ENCODE measurements around the gene UPP2. TPM values are rescaled to one million over a fixed set of nuclear protein-coding genes. Genes with fewer than 3 reads are reported as not detected.

The UPP2 gene
- total and polyA plus RNA-seq, 2 of the 13 experiments (the other 11 are each of a cell fraction or from before 2014, with no cell fraction given): 0.07 to 0.28 TPM

DNA sequence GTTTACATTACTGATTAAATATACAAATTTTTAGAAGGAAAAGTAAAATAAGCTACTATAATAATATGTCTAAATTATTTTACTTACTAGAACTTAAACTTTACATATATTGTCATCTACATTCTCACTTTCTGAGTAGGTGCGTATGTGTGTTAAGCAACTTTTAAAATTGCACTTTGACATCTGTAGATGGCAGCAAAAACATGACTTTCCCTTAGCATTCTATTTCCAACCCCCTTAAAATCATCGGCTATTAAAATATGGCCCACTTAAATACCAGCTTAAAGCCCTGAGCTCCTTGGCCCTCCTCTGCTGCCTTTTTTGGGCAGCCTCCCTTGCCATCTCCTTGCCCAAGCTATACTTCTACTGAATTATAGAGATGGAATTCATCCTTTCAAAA, 78.0 kb downstream of the UPP2 start (continued):
- TF ChIP-seq, protein P1, sequence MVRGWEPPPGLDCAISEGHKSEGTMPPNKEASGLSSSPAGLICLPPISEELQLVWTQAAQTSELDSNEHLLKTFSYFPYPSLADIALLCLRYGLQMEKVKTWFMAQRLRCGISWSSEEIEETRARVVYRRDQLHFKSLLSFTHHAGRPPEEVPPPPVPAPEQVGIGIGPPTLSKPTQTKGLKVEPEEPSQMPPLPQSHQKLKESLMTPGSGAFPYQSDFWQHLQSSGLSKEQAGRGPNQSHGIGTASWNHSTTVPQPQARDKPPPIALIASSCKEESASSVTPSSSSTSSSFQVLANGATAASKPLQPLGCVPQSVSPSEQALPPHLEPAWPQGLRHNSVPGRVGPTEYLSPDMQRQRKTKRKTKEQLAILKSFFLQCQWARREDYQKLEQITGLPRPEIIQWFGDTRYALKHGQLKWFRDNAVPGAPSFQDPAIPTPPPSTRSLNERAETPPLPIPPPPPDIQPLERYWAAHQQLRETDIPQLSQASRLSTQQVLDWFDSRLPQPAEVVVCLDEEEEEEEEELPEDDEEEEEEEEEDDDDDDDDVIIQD (CRISPR knock-in tag; IDR thresholded peaks at IDR 0.05; ENCODE audit: low read depth): peak; percentile 34; the same call in 1 of the 2 replicates
- TF ChIP-seq RAD21 (CRISPR knock-in tag; IDR thresholded peaks at IDR 0.05) (peak; percentile 78), CEBPG (CRISPR knock-in tag; IDR thresholded peaks at IDR 0.05) (peak; percentile 88), HES4 (CRISPR knock-in tag; IDR thresholded peaks at IDR 0.05; ENCODE audit: borderline replicate concordance) (no peak), CEBPB (IDR thresholded peaks at IDR 0.05; ENCODE audit: borderline replicate concordance, low read depth, low read length) (peak; percentile 70; the same call in 1 of the 2 replicates), TGIF2 (CRISPR knock-in tag; IDR thresholded peaks at IDR 0.05) (peak; percentile 19; the same call in 1 of the 2 replicates), RXRB (CRISPR knock-in tag; IDR thresholded peaks at IDR 0.05; ENCODE audit: borderline replicate concordance) (peak; percentile 37; the same call in 1 of the 2 replicates), MED1 (CRISPR knock-in tag; IDR thresholded peaks at IDR 0.05) (peak; percentile 38; the same call in 1 of the 2 replicates), ZNF501 (CRISPR knock-in tag; IDR thresholded peaks at IDR 0.05) (0 out of 2 replicates have a peak, but pooled peaks have one; percentile 18), TEAD3 (CRISPR knock-in tag; optimal IDR thresholded peaks at IDR 0.05; ENCODE audit: borderline replicate concordance) (peak; percentile 22)
- TF ChIP-seq, protein P2, sequence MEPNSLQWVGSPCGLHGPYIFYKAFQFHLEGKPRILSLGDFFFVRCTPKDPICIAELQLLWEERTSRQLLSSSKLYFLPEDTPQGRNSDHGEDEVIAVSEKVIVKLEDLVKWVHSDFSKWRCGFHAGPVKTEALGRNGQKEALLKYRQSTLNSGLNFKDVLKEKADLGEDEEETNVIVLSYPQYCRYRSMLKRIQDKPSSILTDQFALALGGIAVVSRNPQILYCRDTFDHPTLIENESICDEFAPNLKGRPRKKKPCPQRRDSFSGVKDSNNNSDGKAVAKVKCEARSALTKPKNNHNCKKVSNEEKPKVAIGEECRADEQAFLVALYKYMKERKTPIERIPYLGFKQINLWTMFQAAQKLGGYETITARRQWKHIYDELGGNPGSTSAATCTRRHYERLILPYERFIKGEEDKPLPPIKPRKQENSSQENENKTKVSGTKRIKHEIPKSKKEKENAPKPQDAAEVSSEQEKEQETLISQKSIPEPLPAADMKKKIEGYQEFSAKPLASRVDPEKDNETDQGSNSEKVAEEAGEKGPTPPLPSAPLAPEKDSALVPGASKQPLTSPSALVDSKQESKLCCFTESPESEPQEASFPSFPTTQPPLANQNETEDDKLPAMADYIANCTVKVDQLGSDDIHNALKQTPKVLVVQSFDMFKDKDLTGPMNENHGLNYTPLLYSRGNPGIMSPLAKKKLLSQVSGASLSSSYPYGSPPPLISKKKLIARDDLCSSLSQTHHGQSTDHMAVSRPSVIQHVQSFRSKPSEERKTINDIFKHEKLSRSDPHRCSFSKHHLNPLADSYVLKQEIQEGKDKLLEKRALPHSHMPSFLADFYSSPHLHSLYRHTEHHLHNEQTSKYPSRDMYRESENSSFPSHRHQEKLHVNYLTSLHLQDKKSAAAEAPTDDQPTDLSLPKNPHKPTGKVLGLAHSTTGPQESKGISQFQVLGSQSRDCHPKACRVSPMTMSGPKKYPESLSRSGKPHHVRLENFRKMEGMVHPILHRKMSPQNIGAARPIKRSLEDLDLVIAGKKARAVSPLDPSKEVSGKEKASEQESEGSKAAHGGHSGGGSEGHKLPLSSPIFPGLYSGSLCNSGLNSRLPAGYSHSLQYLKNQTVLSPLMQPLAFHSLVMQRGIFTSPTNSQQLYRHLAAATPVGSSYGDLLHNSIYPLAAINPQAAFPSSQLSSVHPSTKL (CRISPR knock-in tag; IDR thresholded peaks at IDR 0.05): peak; percentile 53; the same call in 1 of the 2 replicates
- TF ChIP-seq, protein P3, sequence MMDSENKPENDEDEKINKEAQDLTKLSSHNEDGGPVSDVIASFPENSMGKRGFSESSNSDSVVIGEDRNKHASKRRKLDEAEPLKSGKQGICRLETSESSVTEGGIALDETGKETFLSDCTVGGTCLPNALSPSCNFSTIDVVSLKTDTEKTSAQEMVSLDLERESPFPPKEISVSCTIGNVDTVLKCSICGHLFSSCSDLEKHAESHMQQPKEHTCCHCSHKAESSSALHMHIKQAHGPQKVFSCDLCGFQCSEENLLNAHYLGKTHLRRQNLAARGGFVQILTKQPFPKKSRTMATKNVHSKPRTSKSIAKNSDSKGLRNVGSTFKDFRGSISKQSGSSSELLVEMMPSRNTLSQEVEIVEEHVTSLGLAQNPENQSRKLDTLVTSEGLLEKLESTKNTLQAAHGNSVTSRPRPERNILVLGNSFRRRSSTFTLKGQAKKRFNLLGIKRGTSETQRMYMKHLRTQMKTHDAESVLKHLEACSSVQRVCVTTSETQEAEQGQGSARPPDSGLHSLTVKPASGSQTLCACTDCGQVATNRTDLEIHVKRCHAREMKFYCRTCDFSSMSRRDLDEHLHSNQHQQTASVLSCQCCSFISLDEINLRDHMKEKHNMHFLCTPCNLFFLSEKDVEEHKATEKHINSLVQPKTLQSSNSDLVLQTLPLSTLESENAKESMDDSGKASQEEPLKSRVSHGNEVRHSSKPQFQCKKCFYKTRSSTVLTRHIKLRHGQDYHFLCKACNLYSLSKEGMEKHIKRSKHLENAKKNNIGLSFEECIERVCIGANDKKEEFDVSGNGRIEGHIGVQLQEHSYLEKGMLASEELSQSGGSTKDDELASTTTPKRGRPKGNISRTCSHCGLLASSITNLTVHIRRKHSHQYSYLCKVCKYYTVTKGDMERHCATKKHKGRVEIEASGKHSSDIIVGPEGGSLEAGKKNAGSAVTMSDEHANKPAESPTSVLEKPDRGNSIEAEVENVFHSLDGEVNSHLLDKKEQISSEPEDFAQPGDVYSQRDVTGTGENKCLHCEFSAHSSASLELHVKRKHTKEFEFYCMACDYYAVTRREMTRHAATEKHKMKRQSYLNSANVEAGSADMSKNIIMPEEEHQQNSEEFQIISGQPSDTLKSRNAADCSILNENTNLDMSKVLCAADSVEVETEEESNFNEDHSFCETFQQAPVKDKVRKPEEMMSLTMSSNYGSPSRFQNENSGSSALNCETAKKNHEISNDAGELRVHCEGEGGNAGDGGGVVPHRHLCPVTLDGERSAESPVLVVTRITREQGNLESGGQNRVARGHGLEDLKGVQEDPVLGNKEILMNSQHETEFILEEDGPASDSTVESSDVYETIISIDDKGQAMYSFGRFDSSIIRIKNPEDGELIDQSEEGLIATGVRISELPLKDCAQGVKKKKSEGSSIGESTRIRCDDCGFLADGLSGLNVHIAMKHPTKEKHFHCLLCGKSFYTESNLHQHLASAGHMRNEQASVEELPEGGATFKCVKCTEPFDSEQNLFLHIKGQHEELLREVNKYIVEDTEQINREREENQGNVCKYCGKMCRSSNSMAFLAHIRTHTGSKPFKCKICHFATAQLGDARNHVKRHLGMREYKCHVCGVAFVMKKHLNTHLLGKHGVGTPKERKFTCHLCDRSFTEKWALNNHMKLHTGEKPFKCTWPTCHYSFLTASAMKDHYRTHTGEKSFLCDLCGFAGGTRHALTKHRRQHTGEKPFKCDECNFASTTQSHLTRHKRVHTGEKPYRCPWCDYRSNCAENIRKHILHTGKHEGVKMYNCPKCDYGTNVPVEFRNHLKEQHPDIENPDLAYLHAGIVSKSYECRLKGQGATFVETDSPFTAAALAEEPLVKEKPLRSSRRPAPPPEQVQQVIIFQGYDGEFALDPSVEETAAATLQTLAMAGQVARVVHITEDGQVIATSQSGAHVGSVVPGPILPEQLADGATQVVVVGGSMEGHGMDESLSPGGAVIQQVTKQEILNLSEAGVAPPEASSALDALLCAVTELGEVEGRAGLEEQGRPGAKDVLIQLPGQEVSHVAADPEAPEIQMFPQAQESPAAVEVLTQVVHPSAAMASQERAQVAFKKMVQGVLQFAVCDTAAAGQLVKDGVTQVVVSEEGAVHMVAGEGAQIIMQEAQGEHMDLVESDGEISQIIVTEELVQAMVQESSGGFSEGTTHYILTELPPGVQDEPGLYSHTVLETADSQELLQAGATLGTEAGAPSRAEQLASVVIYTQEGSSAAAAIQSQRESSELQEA (CRISPR knock-in tag; IDR thresholded peaks at IDR 0.05; ENCODE audit: not compliant biosample characterization): no peak
- TF ChIP-seq, protein P4, sequence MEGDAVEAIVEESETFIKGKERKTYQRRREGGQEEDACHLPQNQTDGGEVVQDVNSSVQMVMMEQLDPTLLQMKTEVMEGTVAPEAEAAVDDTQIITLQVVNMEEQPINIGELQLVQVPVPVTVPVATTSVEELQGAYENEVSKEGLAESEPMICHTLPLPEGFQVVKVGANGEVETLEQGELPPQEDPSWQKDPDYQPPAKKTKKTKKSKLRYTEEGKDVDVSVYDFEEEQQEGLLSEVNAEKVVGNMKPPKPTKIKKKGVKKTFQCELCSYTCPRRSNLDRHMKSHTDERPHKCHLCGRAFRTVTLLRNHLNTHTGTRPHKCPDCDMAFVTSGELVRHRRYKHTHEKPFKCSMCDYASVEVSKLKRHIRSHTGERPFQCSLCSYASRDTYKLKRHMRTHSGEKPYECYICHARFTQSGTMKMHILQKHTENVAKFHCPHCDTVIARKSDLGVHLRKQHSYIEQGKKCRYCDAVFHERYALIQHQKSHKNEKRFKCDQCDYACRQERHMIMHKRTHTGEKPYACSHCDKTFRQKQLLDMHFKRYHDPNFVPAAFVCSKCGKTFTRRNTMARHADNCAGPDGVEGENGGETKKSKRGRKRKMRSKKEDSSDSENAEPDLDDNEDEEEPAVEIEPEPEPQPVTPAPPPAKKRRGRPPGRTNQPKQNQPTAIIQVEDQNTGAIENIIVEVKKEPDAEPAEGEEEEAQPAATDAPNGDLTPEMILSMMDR (CRISPR knock-in tag; IDR thresholded peaks at IDR 0.05): peak; percentile 81
- TF ChIP-seq, protein P5, sequence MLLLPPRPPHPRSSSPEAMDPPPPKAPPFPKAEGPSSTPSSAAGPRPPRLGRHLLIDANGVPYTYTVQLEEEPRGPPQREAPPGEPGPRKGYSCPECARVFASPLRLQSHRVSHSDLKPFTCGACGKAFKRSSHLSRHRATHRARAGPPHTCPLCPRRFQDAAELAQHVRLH (CRISPR knock-in tag; IDR thresholded peaks at IDR 0.05; ENCODE audit: borderline replicate concordance, low read depth): no peak
